H1 (cell line): ENCODE results near the gene PLD5. TPM values are rescaled to one million over a fixed set of nuclear protein-coding genes. Genes with fewer than 3 reads are reported as not detected.

Experiments used
- CTCF ChIA-PET: fragments of 300-600 bp; sonication (Branson Sonifier 250); formaldehyde crosslinking; loops from one replicate; lab custom pipeline; 2021; ENCODE audit not compliant: partially characterized antibody; lab: Charles Lee
- POLR2A ChIA-PET: fragments of 300-600 bp; sonication (Branson Sonifier 250); formaldehyde crosslinking; loops from one replicate; lab custom pipeline; 2021; ENCODE audit warnings: inconsistent platforms; ENCODE audit not compliant: partially characterized antibody; lab: Charles Lee
- DNase-seq, 2 experiments: peaks; one replicate each; pipeline versions ENCODE4 v3.0.0 to v3.0.0-alpha.2; 2010 to 2022; ENCODE audit warnings: low spot score in 2 of 2, low read depth in 1 of 2, mixed read lengths in 1 of 2
- FAIRE-seq: peaks from 2 replicates; lab custom pipeline; 2011; peaks lifted over from hg19 to GRCh38; lab: Jason Lieb, UNC
- H2AFZ ChIP-seq: 2 replicates; pipeline ENCODE4 v1.8.1; 2012; ENCODE audit warnings: low read length, inconsistent platforms
- H2AK5ac ChIP-seq: 2 replicates; pipeline ENCODE4 v1.6.1; 2013; ENCODE audit warnings: low read depth, low read length
- H2BK120ac ChIP-seq: replicated peaks from 2 replicates; pipeline ENCODE3; 2013; ENCODE audit warnings: low read depth, low read length, inconsistent platforms
- H2BK12ac ChIP-seq: 2 replicates; pipeline ENCODE4 v1.6.1; 2013; ENCODE audit warnings: low read depth, low read length
- H2BK15ac ChIP-seq: 2 replicates; pipeline ENCODE4 v1.6.1; 2013; ENCODE audit warnings: low read length
- H2BK20ac ChIP-seq: 2 replicates; pipeline ENCODE4 v1.6.1; 2013; ENCODE audit warnings: low read length
- H2BK5ac ChIP-seq: 2 replicates; pipeline ENCODE4 v1.6.1; 2013; ENCODE audit warnings: low read depth, low read length
- H3K14ac ChIP-seq: 2 replicates; pipeline ENCODE4 v1.6.1; 2013; ENCODE audit warnings: inconsistent platforms; ENCODE audit not compliant: insufficient read length
- H3K18ac ChIP-seq: 2 replicates; pipeline ENCODE4 v1.6.1; 2013; ENCODE audit warnings: low read length; ENCODE audit errors: extremely low read depth
- H3K23ac ChIP-seq: 2 replicates; pipeline ENCODE4 v1.6.1; 2013; ENCODE audit warnings: inconsistent platforms; ENCODE audit not compliant: insufficient read length
- H3K23me2 ChIP-seq: 2 replicates; pipeline ENCODE4 v1.6.1; 2013; ENCODE audit warnings: low read depth, low read length
- H3K27ac ChIP-seq: 2 replicates; pipeline ENCODE4 v1.6.1; 2011; ENCODE audit warnings: low read depth, low read length, inconsistent platforms
- H3K27me3 ChIP-seq, 4 experiments: replicated peaks in 1 of 4; 1 replicate in 1 of 4; 2 replicates in 3 of 4; pipeline versions ENCODE4 v1.6.1 to v1.8.1; 2011 to 2013; ENCODE audit warnings: low read length in 3 of 4, mild to moderate bottlenecking in 3 of 4, inconsistent platforms in 2 of 4, mixed read lengths in 2 of 4, moderate library complexity in 1 of 4; ENCODE audit not compliant: control insufficient read depth in 3 of 4, insufficient read depth in 3 of 4; ENCODE audit errors: extremely low read depth in 1 of 4
- H3K36me3 ChIP-seq, 4 experiments: 2 replicates each; pipeline versions ENCODE4 v1.6.1 to v1.8.1; 2011 to 2013; ENCODE audit warnings: mild to moderate bottlenecking in 4 of 4, low read length in 3 of 4, moderate library complexity in 2 of 4, control low read depth in 1 of 4, inconsistent platforms in 1 of 4; ENCODE audit not compliant: insufficient read depth in 4 of 4, control insufficient read depth in 2 of 4
- H3K4ac ChIP-seq: replicated peaks from 2 replicates; pipeline ENCODE3; 2013; ENCODE audit warnings: low read length, low read depth, mixed read lengths, inconsistent platforms; ENCODE audit not compliant: insufficient read length
- H3K4me1 ChIP-seq, 4 experiments: replicated peaks in 1 of 4; 1 replicate in 1 of 4; 2 replicates in 3 of 4; pipeline versions ENCODE4 v1.6.1 to v1.8.1; 2011 to 2013; ENCODE audit warnings: low read length in 3 of 4, inconsistent platforms in 2 of 4, mixed read lengths in 1 of 4; ENCODE audit not compliant: insufficient read depth in 4 of 4, control insufficient read depth in 3 of 4
- H3K4me2 ChIP-seq, 2 experiments: 2 replicates each; pipeline versions ENCODE4 v1.6.1 to v1.8.1; 2011 to 2013; ENCODE audit warnings: low read depth in 2 of 2, low read length in 2 of 2, control low read depth in 1 of 2, inconsistent platforms in 1 of 2, mild to moderate bottlenecking in 1 of 2; ENCODE audit not compliant: insufficient read depth in 1 of 2
- H3K4me3 ChIP-seq, 4 experiments: fragments of 200-600, 300-600 bp in 1 of 4; sonication (generic), shearing (Covaris generic), sonication (Bioruptor Twin) in 1 of 4; 2 replicates each; pipeline versions ENCODE4 v1.5.1 to v1.8.1; 2011 to 2016; ENCODE audit warnings: low read length in 4 of 4, low read depth in 3 of 4, control low read depth in 2 of 4, inconsistent platforms in 2 of 4, mild to moderate bottlenecking in 2 of 4, mixed read lengths in 1 of 4, moderate library complexity in 1 of 4; ENCODE audit not compliant: insufficient read depth in 2 of 4; ENCODE audit errors: extremely low read depth in 1 of 4
- H3K56ac ChIP-seq: replicated peaks from 2 replicates; pipeline ENCODE3; 2013; ENCODE audit warnings: low read depth, mild to moderate bottlenecking, mixed read lengths, low read length, inconsistent platforms; ENCODE audit not compliant: insufficient read length
- H3K79me1 ChIP-seq: 2 replicates; pipeline ENCODE4 v1.6.1; 2013; ENCODE audit warnings: low read depth, low read length, control low read depth
- H3K79me2 ChIP-seq, 2 experiments: 2 replicates each; pipeline versions ENCODE4 v1.6.1 to v1.8.1; 2012 to 2013; ENCODE audit warnings: low read length in 2 of 2, mild to moderate bottlenecking in 2 of 2, inconsistent platforms in 1 of 2; ENCODE audit not compliant: insufficient read depth in 2 of 2, control insufficient read depth in 1 of 2
- H3K9ac ChIP-seq, 4 experiments: replicated peaks in 1 of 4; 1 replicate in 1 of 4; 2 replicates in 3 of 4; pipeline versions ENCODE4 v1.6.1 to v1.8.1; 2011 to 2013; ENCODE audit warnings: low read depth in 3 of 4, low read length in 3 of 4, control low read depth in 2 of 4, mild to moderate bottlenecking in 2 of 4, moderate library complexity in 2 of 4, inconsistent platforms in 1 of 4; ENCODE audit errors: extremely low read depth in 1 of 4
- H3K9me3 ChIP-seq, 2 experiments: 2 replicates each; pipeline versions ENCODE4 v1.6.1 to v1.8.1; 2012 to 2013; ENCODE audit warnings: mild to moderate bottlenecking in 2 of 2, moderate library complexity in 2 of 2, control low read depth in 1 of 2, inconsistent platforms in 1 of 2, low read depth in 1 of 2, low read length in 1 of 2, mixed read lengths in 1 of 2; ENCODE audit not compliant: insufficient read depth in 2 of 2
- H4K20me1 ChIP-seq, 2 experiments: replicated peaks in 1 of 2; 2 replicates each; pipeline versions ENCODE3 to v1.8.1; 2011 to 2013; ENCODE audit warnings: inconsistent platforms in 2 of 2, low read length in 2 of 2, mild to moderate bottlenecking in 1 of 2; ENCODE audit not compliant: insufficient read depth in 2 of 2, control insufficient read depth in 1 of 2
- H4K5ac ChIP-seq: 2 replicates; pipeline ENCODE4 v1.6.1; 2013; ENCODE audit warnings: low read length, low read depth, mixed read lengths, inconsistent platforms; ENCODE audit not compliant: insufficient read length
- H4K8ac ChIP-seq: 2 replicates; pipeline ENCODE4 v1.8.0; 2013; ENCODE audit warnings: mild to moderate bottlenecking, moderate library complexity, low read length, inconsistent platforms; ENCODE audit not compliant: insufficient read depth; ENCODE audit errors: extremely low read depth
- H4K91ac ChIP-seq: replicated peaks from 2 replicates; pipeline ENCODE3; 2013; ENCODE audit warnings: low read length, mixed read lengths, inconsistent platforms; ENCODE audit not compliant: insufficient read length
- EP300 ChIP-seq, 2 experiments: IDR thresholded peaks; 1 replicate in 1 of 2; 2 replicates in 1 of 2; pipeline ENCODE4 v1.6.1; 2011 to 2012; ENCODE audit warnings: low read depth in 2 of 2, low read length in 2 of 2, mild to moderate bottlenecking in 2 of 2, borderline replicate concordance in 1 of 2, inconsistent platforms in 1 of 2, moderate library complexity in 1 of 2
- MAFK ChIP-seq: IDR thresholded peaks from 2 replicates; pipeline ENCODE4 v1.6.1; 2012; ENCODE audit warnings: low read depth, mild to moderate bottlenecking, improper control_type of control experiment, low read length
- RXRA ChIP-seq: IDR thresholded peaks from 2 replicates; pipeline ENCODE4 v1.6.1; 2011; ENCODE audit warnings: low read depth, mild to moderate bottlenecking, low read length, moderate library complexity; ENCODE audit not compliant: insufficient read depth
- TCF12 ChIP-seq: IDR thresholded peaks from 2 replicates; pipeline ENCODE4 v1.6.1; 2011; ENCODE audit warnings: low read depth, mild to moderate bottlenecking, low read length
- WGBS, 2 experiments: shearing (Covaris generic) in 1 of 2; methylation state at CpG; one replicate each; pipeline versions ENCODE4 v1.1.6 to v1.1.7; 2013 to 2015; ENCODE audit warnings: low lambda C conversion rate in 2 of 2, mixed read lengths in 2 of 2, inconsistent platforms in 1 of 2, low coverage in 1 of 2, missing lambda C conversion rate in 1 of 2; ENCODE audit not compliant: insufficient replicate concordance in 2 of 2, insufficient coverage in 1 of 2, insufficient read length in 1 of 2; ENCODE audit errors: extremely low coverage in 1 of 2, missing lambda C conversion rate in 1 of 2; 5-methylcytosine and 5-hydroxymethylcytosine counted together
- polyA plus RNA-seq, 7 experiments: library from polyadenylated mRNA; depleted of rRNA in 3 of 7; stranded (reverse) in 5 of 7; unstranded in 2 of 7; fragments of >200 nt in 5 of 7; fragments of 200-250 nt in 2 of 7; gene quantifications; 1 replicate in 5 of 7; 2 replicates in 1 of 7; 4 replicates in 1 of 7; pipeline versions ENCODE4 v1.2.1 to v1.2.3, GENCODE V29; 2011 to 2013; ENCODE audit warnings: missing spikeins in 2 of 7, mixed read lengths in 2 of 7
- total RNA-seq: library from RNA; stranded (reverse); fragmentation: NEBNext Ultra II Directional; extraction: Animal tissue kit (Norgen Biotek cat#: 25700); gene quantifications from 2 replicates; pipeline ENCODE4 v1.2.1, GENCODE V29; 2021

Gene PLD5
- total and polyA plus RNA-seq, 2 of the 8 experiments (the other 6 are each of a cell fraction or from before 2014, with no cell fraction given) = 0.86 to 8.5 TPM

GRCh38 chr1:242178436-242178835 is 346.1 kb downstream of the PLD5 start:
- Histone ChIP-seq H2AK5ac (no peak overlapping the region), H3K4me2 (peak overlapping the region in 1 of 2 experiments; percentile 43; a peak in 1 of 4 replicates), H3K18ac (peak overlapping the region; percentile 21; the same call in 1 of the 2 replicates), H3K4me3 (no peak overlapping the region), H3K36me3 (no peaks in the 10 kb centered on the region), H4K20me1 (no peaks in the 10 kb centered on the region), H3K27ac (no peak overlapping the region), H2BK12ac (no peak overlapping the region), H4K91ac (no peak overlapping the region), H2BK5ac (no peak overlapping the region), H4K5ac (no peak overlapping the region), H3K4ac (no peak overlapping the region), H3K79me2 (no peaks in the 10 kb centered on the region), H3K9me3 (no peaks in the 10 kb centered on the region), H2AFZ (no peak overlapping the region), H2BK20ac (no peak overlapping the region), H2BK15ac (no peak overlapping the region), H3K79me1 (no peaks in the 10 kb centered on the region), H3K23me2 (no peaks in the 10 kb centered on the region), H4K8ac (no peak overlapping the region), H3K4me1 (peaks cover 4 to 24% (median 16%) of the 10 kb centered on the region in 4 experiments; a peak in 6 of 7 replicates), H3K27me3 (no peaks in the 10 kb centered on the region; a peak in 1 of 7 replicates), H3K23ac (no peak overlapping the region), H3K56ac (no peak overlapping the region), H3K9ac (no peak overlapping the region), H2BK120ac (peak overlapping the region; percentile 49), H3K14ac (no peak overlapping the region)
- CTCF ChIA-PET = interaction anchor here (0.9 to 3.9 kb wide), 7 partner anchors 12 to 246 kb away, joined by 3 to 13 read pairs (median 3); no protein-coding TSS in a partner anchor
- POLR2A ChIA-PET = interaction anchor here (0.5 kb wide), 1 partner anchor 44 kb away, joined by 3 read pairs; no protein-coding TSS in a partner anchor
- FAIRE-seq = peak; percentile 32
- DNase-seq = no peak
- WGBS, 2 experiments = 66% methylated on average over 2 of the region's 2 CpGs; no CpG with 5 or more reads in 1 of the 2 experiments
- TF ChIP-seq MAFK = no peak
- TF ChIP-seq TCF12 = no peak
- TF ChIP-seq RXRA = no peak
- TF ChIP-seq EP300 (IDR thresholded peaks at IDR 0.05; ENCODE audit: borderline replicate concordance in 1 of 2, low read depth in 2 of 2, low read length in 2 of 2) = no peak
